HepG2 (cell line): ENCODE data around the gene PRM3. TPM values are rescaled to one million over a fixed set of nuclear protein-coding genes. Genes with fewer than 3 reads are reported as not detected.

ENCODE experiments used
- ARID2 ChIP-seq: sonication (generic); formaldehyde crosslinking; IDR thresholded peaks from 2 replicates; pipeline ENCODE4 v1.8.1; 2022; ENCODE audit warnings: mild to moderate bottlenecking, missing genetic modification reagents, borderline replicate concordance
- ATF7-NPFF ChIP-seq: sonication (generic); formaldehyde crosslinking; IDR thresholded peaks from 2 replicates; pipeline ENCODE4 v1.8.1; 2023; ENCODE audit warnings: mild to moderate bottlenecking, low read depth, missing genetic modification reagents, moderate library complexity
- BRCA1 ChIP-seq: sonication (generic); formaldehyde crosslinking; IDR thresholded peaks from 2 replicates; pipeline ENCODE4 v1.4.0; 2020; ENCODE audit warnings: missing genetic modification reagents
- GATAD1 ChIP-seq: IDR thresholded peaks from 2 replicates; pipeline ENCODE4 v1.6.1; 2016; ENCODE audit warnings: missing genetic modification reagents, missing compliant biosample characterization
- GPN1 ChIP-seq: sonication (generic); formaldehyde crosslinking; IDR thresholded peaks from 2 replicates; pipeline ENCODE4 v1.5.1; 2020; ENCODE audit warnings: missing genetic modification reagents, borderline replicate concordance
- HNRNPH1 ChIP-seq: fragments of 200-400 bp; formaldehyde crosslinking; optimal IDR thresholded peaks from 2 replicates; pipeline ENCODE3; 2017; ENCODE audit warnings: mild to moderate bottlenecking, low read depth, low read length
- KDM2A ChIP-seq: sonication (generic); formaldehyde crosslinking; IDR thresholded peaks from 2 replicates; pipeline ENCODE4 v1.4.0; 2020; ENCODE audit warnings: low read depth, missing genetic modification reagents, borderline replicate concordance
- MBNL3 ChIP-seq: fragments of 250-450 bp; sonication (Bioruptor Pico); conservative IDR thresholded peaks from 2 replicates; pipeline ENCODE4 v1.8.0; 2022; ENCODE audit warnings: mild to moderate bottlenecking, inconsistent platforms
- NRL ChIP-seq: sonication (generic); formaldehyde crosslinking; IDR thresholded peaks from 2 replicates; pipeline ENCODE4 v1.5.0; 2020; ENCODE audit warnings: missing genetic modification reagents, mild to moderate bottlenecking, moderate library complexity, borderline replicate concordance
- RAD21 ChIP-seq: fragments of 450-650 bp; formaldehyde crosslinking; IDR thresholded peaks from 2 replicates; pipeline ENCODE4 v1.5.0; 2020; ENCODE audit warnings: mild to moderate bottlenecking
- REXO4 ChIP-seq: sonication (generic); formaldehyde crosslinking; IDR thresholded peaks from 2 replicates; pipeline ENCODE4 v1.8.0; 2022; ENCODE audit warnings: missing genetic modification reagents, mild to moderate bottlenecking, borderline replicate concordance
- SP1 ChIP-seq, 2 experiments: fragments of 450-650 bp in 1 of 2; sonication (generic) in 1 of 2; formaldehyde crosslinking in 1 of 2; IDR thresholded peaks; 2 replicates each; pipeline versions ENCODE4 v1.4.0 to v1.6.1; 2016 to 2020; ENCODE audit warnings: missing genetic modification reagents in 1 of 2
- SP140L ChIP-seq: sonication (generic); formaldehyde crosslinking; IDR thresholded peaks from 2 replicates; pipeline ENCODE4 v1.4.0; 2020; ENCODE audit warnings: missing genetic modification reagents, borderline replicate concordance
- SSRP1 ChIP-seq: IDR thresholded peaks from 2 replicates; pipeline ENCODE4 v1.6.1; 2016; ENCODE audit warnings: control low read depth
- THAP8 ChIP-seq: sonication (generic); formaldehyde crosslinking; IDR thresholded peaks from 2 replicates; pipeline ENCODE4 v1.5.1; 2020; ENCODE audit warnings: missing genetic modification reagents, mild to moderate bottlenecking, borderline replicate concordance
- ZKSCAN1 ChIP-seq: fragments of 150-350 bp; IDR thresholded peaks from 2 replicates; pipeline ENCODE4 v1.6.1; 2014; ENCODE audit warnings: low read length
- ZNF17 ChIP-seq: sonication (generic); formaldehyde crosslinking; IDR thresholded peaks from 2 replicates; pipeline ENCODE4 v1.5.0; 2020; ENCODE audit warnings: mild to moderate bottlenecking, missing genetic modification reagents
- ZNF615 ChIP-seq: sonication (generic); formaldehyde crosslinking; IDR thresholded peaks from 2 replicates; pipeline ENCODE4 v1.5.0; 2020; ENCODE audit warnings: mild to moderate bottlenecking, missing genetic modification reagents, borderline replicate concordance
- ZNF891 ChIP-seq: sonication (generic); formaldehyde crosslinking; IDR thresholded peaks from 2 replicates; pipeline ENCODE4 v1.5.0; 2020; ENCODE audit warnings: mild to moderate bottlenecking, missing genetic modification reagents
- polyA plus RNA-seq, 8 experiments: library from polyadenylated mRNA; depleted of rRNA in 3 of 8; stranded (reverse) in 7 of 8; unstranded in 1 of 8; fragments of >200 nt; fragmentation: Illumina TruSeq in 4 of 8; extraction: Trizol in 4 of 8; gene quantifications; 2 replicates each; pipeline versions ENCODE4 v1.2.1 to v1.2.3, GENCODE V29; 2011 to 2016; ENCODE audit warnings: low read depth in 4 of 8, missing spikeins in 1 of 8, mixed read lengths in 1 of 8; ENCODE audit not compliant: insufficient read depth in 1 of 8
- total RNA-seq, 5 experiments: library from RNA; depleted of rRNA; stranded (reverse); fragments of >200 nt; fragmentation: Illumina TruSeq; extraction: Trizol; gene quantifications; 2 replicates each; pipeline ENCODE4 v1.2.3, GENCODE V29; 2016; ENCODE audit warnings: low read depth in 1 of 5
- TF ChIP-seq, protein P1 (sequence below): sonication (generic); formaldehyde crosslinking; conservative IDR thresholded peaks from 2 replicates; pipeline ENCODE4 v1.8.0; 2022; ENCODE audit warnings: mild to moderate bottlenecking, moderate library complexity, missing genetic modification reagents
- TF ChIP-seq, protein P2 (sequence below): sonication (generic); formaldehyde crosslinking; IDR thresholded peaks from 2 replicates; pipeline ENCODE4 v1.8.0; 2022; ENCODE audit warnings: missing genetic modification reagents, mild to moderate bottlenecking, inconsistent platforms, borderline replicate concordance
- TF ChIP-seq, protein P3 (sequence below): sonication (generic); formaldehyde crosslinking; IDR thresholded peaks from 2 replicates; pipeline ENCODE4 v1.5.1; 2020; ENCODE audit warnings: missing genetic modification reagents, mild to moderate bottlenecking, borderline replicate concordance
- TF ChIP-seq, protein P4 (sequence below): sonication (generic); formaldehyde crosslinking; IDR thresholded peaks from 2 replicates; pipeline ENCODE4 v1.8.0; 2022; ENCODE audit warnings: missing genetic modification reagents, mild to moderate bottlenecking, borderline replicate concordance

Gene PRM3
- total and polyA plus RNA-seq, 2 of the 13 experiments (the other 11 are each of a cell fraction or from before 2014, with no cell fraction given), result not detected

GRCh38 chr16:11307639-11308492, 34.4 kb upstream of the PRM3 start (continued):
- TF ChIP-seq, protein P1, sequence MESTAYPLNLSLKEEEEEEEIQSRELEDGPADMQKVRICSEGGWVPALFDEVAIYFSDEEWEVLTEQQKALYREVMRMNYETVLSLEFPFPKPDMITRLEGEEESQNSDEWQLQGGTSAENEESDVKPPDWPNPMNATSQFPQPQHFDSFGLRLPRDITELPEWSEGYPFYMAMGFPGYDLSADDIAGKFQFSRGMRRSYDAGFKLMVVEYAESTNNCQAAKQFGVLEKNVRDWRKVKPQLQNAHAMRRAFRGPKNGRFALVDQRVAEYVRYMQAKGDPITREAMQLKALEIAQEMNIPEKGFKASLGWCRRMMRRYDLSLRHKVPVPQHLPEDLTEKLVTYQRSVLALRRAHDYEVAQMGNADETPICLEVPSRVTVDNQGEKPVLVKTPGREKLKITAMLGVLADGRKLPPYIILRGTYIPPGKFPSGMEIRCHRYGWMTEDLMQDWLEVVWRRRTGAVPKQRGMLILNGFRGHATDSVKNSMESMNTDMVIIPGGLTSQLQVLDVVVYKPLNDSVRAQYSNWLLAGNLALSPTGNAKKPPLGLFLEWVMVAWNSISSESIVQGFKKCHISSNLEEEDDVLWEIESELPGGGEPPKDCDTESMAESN (CRISPR knock-in tag), result 0 out of 2 replicates have a peak, but pooled peaks have one; percentile 10
- no peak for TF ChIP-seq SSRP1 (CRISPR knock-in tag)
- TF ChIP-seq GPN1 (CRISPR knock-in tag), result peak; percentile 60
- TF ChIP-seq ATF7-NPFF (CRISPR knock-in tag), result peak; percentile 42; the same call in 1 of the 2 replicates
- no peak for TF ChIP-seq MBNL3 (CRISPR knock-in tag)
- TF ChIP-seq KDM2A (CRISPR knock-in tag), result no peak
- TF ChIP-seq, protein P2, sequence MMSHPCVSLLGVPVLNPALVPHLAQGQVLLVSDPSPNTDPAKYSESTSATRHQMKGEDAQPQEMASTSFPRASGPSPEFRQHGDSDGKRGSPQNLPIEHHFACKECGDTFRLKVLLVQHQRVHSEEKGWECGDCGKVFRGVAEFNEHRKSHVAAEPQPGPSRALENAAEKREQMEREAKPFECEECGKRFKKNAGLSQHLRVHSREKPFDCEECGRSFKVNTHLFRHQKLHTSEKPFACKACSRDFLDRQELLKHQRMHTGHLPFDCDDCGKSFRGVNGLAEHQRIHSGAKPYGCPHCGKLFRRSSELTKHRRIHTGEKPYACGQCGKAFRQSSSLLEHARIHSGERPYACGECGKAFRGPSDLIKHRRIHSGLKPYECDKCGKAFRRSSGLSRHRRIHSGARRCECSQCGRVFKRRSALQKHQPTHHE, result no peak
- TF ChIP-seq, protein P3, sequence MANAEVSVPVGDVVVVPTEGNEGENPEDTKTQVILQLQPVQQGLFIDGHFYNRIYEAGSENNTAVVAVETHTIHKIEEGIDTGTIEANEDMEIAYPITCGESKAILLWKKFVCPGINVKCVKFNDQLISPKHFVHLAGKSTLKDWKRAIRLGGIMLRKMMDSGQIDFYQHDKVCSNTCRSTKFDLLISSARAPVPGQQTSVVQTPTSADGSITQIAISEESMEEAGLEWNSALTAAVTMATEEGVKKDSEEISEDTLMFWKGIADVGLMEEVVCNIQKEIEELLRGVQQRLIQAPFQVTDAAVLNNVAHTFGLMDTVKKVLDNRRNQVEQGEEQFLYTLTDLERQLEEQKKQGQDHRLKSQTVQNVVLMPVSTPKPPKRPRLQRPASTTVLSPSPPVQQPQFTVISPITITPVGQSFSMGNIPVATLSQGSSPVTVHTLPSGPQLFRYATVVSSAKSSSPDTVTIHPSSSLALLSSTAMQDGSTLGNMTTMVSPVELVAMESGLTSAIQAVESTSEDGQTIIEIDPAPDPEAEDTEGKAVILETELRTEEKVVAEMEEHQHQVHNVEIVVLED (CRISPR knock-in tag), result 0 out of 2 replicates have a peak, but pooled peaks have one; percentile 14
- no peak for TF ChIP-seq REXO4 (CRISPR knock-in tag)
- TF ChIP-seq GATAD1 (CRISPR knock-in tag), result 0 out of 2 replicates have a peak, but pooled peaks have one; percentile 6
- no peak for TF ChIP-seq ZNF17
- TF ChIP-seq, protein P4, sequence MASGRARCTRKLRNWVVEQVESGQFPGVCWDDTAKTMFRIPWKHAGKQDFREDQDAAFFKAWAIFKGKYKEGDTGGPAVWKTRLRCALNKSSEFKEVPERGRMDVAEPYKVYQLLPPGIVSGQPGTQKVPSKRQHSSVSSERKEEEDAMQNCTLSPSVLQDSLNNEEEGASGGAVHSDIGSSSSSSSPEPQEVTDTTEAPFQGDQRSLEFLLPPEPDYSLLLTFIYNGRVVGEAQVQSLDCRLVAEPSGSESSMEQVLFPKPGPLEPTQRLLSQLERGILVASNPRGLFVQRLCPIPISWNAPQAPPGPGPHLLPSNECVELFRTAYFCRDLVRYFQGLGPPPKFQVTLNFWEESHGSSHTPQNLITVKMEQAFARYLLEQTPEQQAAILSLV (CRISPR knock-in tag), result no peak
- no peak for TF ChIP-seq NRL (CRISPR knock-in tag)
- TF ChIP-seq SP140L (CRISPR knock-in tag), result no peak
- no peak for TF ChIP-seq ZKSCAN1
- no peak for TF ChIP-seq ARID2
- TF ChIP-seq BRCA1 (CRISPR knock-in tag), result no peak
- no peak for TF ChIP-seq SP1 (IDR thresholded peaks at IDR 0.05)
- TF ChIP-seq SP1 (CRISPR knock-in tag; IDR thresholded peaks at IDR 0.05), result no peak
- TF ChIP-seq ZNF891 (CRISPR knock-in tag), result no peak; the same call in 1 of the 2 replicates
- TF ChIP-seq RAD21, result no peak
- TF ChIP-seq ZNF615, result no peak
- no peak for TF ChIP-seq HNRNPH1
- TF ChIP-seq THAP8 (CRISPR knock-in tag), result no peak
